ENCODE results near the gene GULP1.
"Not testable (repeated sequence)": the region's sequence is repeated elsewhere in the genome, so short reads cannot be mapped to it uniquely, and the experiment has no call there.

GULP1 gene

GRCh38 chr2:188444106-188444835 is 152.6 kb downstream of the GULP1 start:
- no peak overlapping the region for H3K9ac ChIP-seq (ENCODE audit: low read length)
- no peak overlapping the region for H3K4me3 ChIP-seq (ENCODE audit: low read length)
- H3K9me3 ChIP-seq (ENCODE audit: control insufficient read depth, low read length) = no peaks in the 10 kb centered on the region
- H3K27me3 ChIP-seq (ENCODE audit: control insufficient read depth, insufficient read depth, low read length) = no peaks in the 10 kb centered on the region
- H3K36me3 ChIP-seq (ENCODE audit: control insufficient read depth, insufficient read depth, low read length) = no peaks in the 10 kb centered on the region
- no peaks in the 10 kb centered on the region for H3K4me1 ChIP-seq (ENCODE audit: control insufficient read depth, insufficient read depth, low read length)

DNA sequence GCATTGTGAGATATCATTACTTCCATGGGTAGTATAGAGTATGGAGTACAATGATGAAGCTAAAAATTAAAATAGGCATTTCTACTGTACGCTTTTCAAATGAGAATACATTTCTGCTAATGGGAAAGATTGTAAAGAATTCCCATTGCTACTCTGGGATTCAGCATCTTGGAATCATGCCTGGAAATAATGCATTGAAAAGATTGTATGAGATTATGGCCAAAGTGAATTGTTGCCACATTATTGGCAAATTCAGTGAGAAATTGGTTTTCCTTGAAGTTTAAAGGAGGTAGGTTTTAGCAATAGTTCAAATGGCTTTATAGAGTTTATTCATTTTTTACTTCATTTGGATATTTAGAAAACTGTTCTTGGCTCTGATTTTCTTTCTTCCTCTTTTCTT is 157.9 kb downstream of the GULP1 start:
- Histone ChIP-seq H3K4me3 (ENCODE audit: low read length) (no peak overlapping the region), H3K9me3 (ENCODE audit: control insufficient read depth, low read length) (no peaks in the 10 kb centered on the region), H3K27me3 (ENCODE audit: control insufficient read depth, insufficient read depth, low read length) (no peaks in the 10 kb centered on the region), H3K36me3 (ENCODE audit: control insufficient read depth, insufficient read depth, low read length) (no peaks in the 10 kb centered on the region), H3K4me1 (ENCODE audit: control insufficient read depth, insufficient read depth, low read length) (no peaks in the 10 kb centered on the region), H3K9ac (ENCODE audit: low read length) (no peak overlapping the region)

DNA sequence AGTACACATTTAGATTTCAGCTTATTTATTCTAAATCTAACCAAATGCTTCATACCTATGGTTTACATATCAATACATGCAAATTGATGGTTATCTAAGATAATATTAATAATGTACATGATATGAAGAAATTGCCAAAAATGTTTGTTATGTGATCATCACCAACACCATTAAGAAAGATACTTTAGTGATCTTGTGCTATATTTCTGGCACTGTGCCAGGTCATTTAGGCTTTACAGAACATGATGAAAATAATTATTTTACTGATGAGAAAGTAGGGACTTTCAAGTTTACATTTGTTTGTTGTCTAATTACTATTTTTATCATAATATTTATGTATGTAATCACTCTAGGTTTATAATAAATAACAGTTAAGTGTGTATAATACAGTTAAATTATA is 158.3 kb downstream of the GULP1 start:
- Histone ChIP-seq H3K36me3 (ENCODE audit: control insufficient read depth, insufficient read depth, low read length) (no peaks in the 10 kb centered on the region), H3K9me3 (ENCODE audit: control insufficient read depth, low read length) (no peaks in the 10 kb centered on the region), H3K4me3 (ENCODE audit: low read length) (no peak overlapping the region), H3K9ac (ENCODE audit: low read length) (no peak overlapping the region), H3K4me1 (ENCODE audit: control insufficient read depth, insufficient read depth, low read length) (no peaks in the 10 kb centered on the region), H3K27me3 (ENCODE audit: control insufficient read depth, insufficient read depth, low read length) (no peaks in the 10 kb centered on the region)

GRCh38 chr2:188450732-188451483 is 159.2 kb downstream of the GULP1 start:
- Histone ChIP-seq H3K36me3 (ENCODE audit: control insufficient read depth, insufficient read depth, low read length) (no peaks in the 10 kb centered on the region), H3K4me3 (ENCODE audit: low read length) (no peak overlapping the region), H3K27me3 (ENCODE audit: control insufficient read depth, insufficient read depth, low read length) (no peaks in the 10 kb centered on the region), H3K9ac (ENCODE audit: low read length) (no peak overlapping the region), H3K4me1 (ENCODE audit: control insufficient read depth, insufficient read depth, low read length) (no peaks in the 10 kb centered on the region), H3K9me3 (ENCODE audit: control insufficient read depth, low read length) (no peaks in the 10 kb centered on the region)

GRCh38 chr2:188452084-188452483 is 160.4 kb downstream of the GULP1 start:
- H3K27me3 ChIP-seq (ENCODE audit: control insufficient read depth, insufficient read depth, low read length) = no peaks in the 10 kb centered on the region
- no peaks in the 10 kb centered on the region for H3K36me3 ChIP-seq (ENCODE audit: control insufficient read depth, insufficient read depth, low read length)
- no peaks in the 10 kb centered on the region for H3K4me1 ChIP-seq (ENCODE audit: control insufficient read depth, insufficient read depth, low read length)

GRCh38 chr2:188456114-188456909 is 164.6 kb downstream of the GULP1 start:
- no peak overlapping the region for H3K4me3 ChIP-seq (ENCODE audit: low read length)
- no peaks in the 10 kb centered on the region for H3K27me3 ChIP-seq (ENCODE audit: control insufficient read depth, insufficient read depth, low read length)
- H3K36me3 ChIP-seq (ENCODE audit: control insufficient read depth, insufficient read depth, low read length) = no peaks in the 10 kb centered on the region
- H3K9me3 ChIP-seq (ENCODE audit: control insufficient read depth, low read length) = no peaks in the 10 kb centered on the region
- no peak overlapping the region for H3K9ac ChIP-seq (ENCODE audit: low read length)
- H3K4me1 ChIP-seq (ENCODE audit: control insufficient read depth, insufficient read depth, low read length) = no peaks in the 10 kb centered on the region

More at GRCh38 chr2:188452084-188452483, 160.4 kb downstream of the GULP1 start:
- H3K9ac ChIP-seq (ENCODE audit: low read length) = no peak overlapping the region
- H3K4me3 ChIP-seq (ENCODE audit: low read length) = no peak overlapping the region
- H3K9me3 ChIP-seq (ENCODE audit: control insufficient read depth, low read length) = no peaks in the 10 kb centered on the region

DNA sequence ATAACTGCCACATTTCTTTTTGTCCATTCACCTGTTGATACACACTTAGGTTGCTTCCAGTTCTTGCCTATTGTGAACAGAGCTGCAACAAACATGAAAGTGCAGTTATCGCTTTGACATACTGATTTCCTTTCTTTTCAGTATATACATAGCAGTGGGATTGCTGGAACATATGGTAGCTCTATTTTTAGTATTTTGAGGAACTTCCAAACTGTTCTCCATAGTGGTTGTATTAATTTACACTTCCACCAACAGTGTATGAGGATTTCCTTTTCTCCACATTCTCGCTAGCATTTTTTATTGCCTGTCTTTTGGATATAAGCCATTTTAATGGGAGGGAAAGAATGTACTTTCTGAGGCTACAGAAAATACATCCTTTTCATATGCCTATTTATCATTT is 167.4 kb downstream of the GULP1 start:
- Histone ChIP-seq H3K27me3 (ENCODE audit: control insufficient read depth, insufficient read depth, low read length) (no peaks in the 10 kb centered on the region), H3K36me3 (ENCODE audit: control insufficient read depth, insufficient read depth, low read length) (no peaks in the 10 kb centered on the region), H3K4me3 (ENCODE audit: low read length) (no peak overlapping the region), H3K9me3 (ENCODE audit: control insufficient read depth, low read length) (no peaks in the 10 kb centered on the region), H3K9ac (ENCODE audit: low read length) (no peak overlapping the region), H3K4me1 (ENCODE audit: control insufficient read depth, insufficient read depth, low read length) (no peaks in the 10 kb centered on the region)

DNA sequence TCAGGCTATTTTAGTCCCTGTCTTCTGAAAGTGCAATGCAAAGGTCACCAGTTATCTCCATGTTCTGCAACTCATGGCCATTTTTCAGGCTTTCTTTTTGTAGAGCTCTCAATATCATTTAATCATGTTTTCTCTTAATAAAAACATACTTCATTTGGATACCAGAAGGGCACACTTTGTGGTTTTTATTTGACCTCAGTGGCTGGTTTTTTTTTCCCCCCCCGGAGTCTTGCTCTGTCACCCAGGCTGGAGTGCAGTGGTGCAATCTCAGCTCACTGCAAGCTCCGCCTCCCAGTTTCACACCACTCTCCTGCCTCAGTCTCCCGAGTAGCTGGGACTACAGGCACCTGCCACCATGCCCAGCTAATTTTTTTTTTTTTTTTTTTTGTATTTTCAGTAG is 174.4 kb downstream of the GULP1 start:
- H3K4me3 ChIP-seq (ENCODE audit: low read length); H3K9ac ChIP-seq (ENCODE audit: low read length); H3K9me3 ChIP-seq (ENCODE audit: control insufficient read depth, low read length); H3K27me3 ChIP-seq (ENCODE audit: control insufficient read depth, insufficient read depth, low read length); H3K4me1 ChIP-seq (ENCODE audit: control insufficient read depth, insufficient read depth, low read length); H3K36me3 ChIP-seq (ENCODE audit: control insufficient read depth, insufficient read depth, low read length): not testable (repeated sequence)

GRCh38 chr2:188466761-188467160 is 175.1 kb downstream of the GULP1 start:
- H3K36me3 ChIP-seq (ENCODE audit: control insufficient read depth, insufficient read depth, low read length) = no peaks in the 10 kb centered on the region
- H3K4me1 ChIP-seq (ENCODE audit: control insufficient read depth, insufficient read depth, low read length) = peaks cover 5% of the 10 kb centered on the region
- H3K9me3 ChIP-seq (ENCODE audit: control insufficient read depth, low read length) = no peaks in the 10 kb centered on the region
- no peak overlapping the region for H3K9ac ChIP-seq (ENCODE audit: low read length)
- H3K4me3 ChIP-seq (ENCODE audit: low read length) = no peak overlapping the region
- no peaks in the 10 kb centered on the region for H3K27me3 ChIP-seq (ENCODE audit: control insufficient read depth, insufficient read depth, low read length)

DNA sequence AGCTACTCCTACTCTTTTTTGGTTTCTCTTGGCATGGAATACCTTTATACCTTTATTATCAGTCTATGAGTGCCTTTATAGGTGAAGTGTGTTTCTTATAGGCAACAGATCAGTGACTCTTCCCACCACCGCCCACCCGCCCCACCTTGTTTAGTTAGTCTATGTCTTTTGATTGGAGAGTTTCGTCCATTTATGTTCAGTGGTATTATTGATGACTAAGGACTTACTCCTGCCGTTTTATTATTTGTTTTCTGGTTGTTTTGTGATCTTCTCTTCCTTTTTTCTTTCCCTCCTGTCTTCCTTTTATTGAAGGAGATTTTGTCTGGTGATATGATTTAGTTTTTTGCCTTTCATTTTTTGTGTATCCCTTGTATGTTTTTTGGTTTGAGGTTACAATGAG is 179.5 kb downstream of the GULP1 start:
- Histone ChIP-seq H3K4me1 (ENCODE audit: control insufficient read depth, insufficient read depth, low read length) (peaks cover 5% of the 10 kb centered on the region), H3K9ac (ENCODE audit: low read length) (no peak overlapping the region), H3K36me3 (ENCODE audit: control insufficient read depth, insufficient read depth, low read length) (no peaks in the 10 kb centered on the region), H3K27me3 (ENCODE audit: control insufficient read depth, insufficient read depth, low read length) (no peaks in the 10 kb centered on the region), H3K9me3 (ENCODE audit: control insufficient read depth, low read length) (no peaks in the 10 kb centered on the region), H3K4me3 (ENCODE audit: low read length) (no peak overlapping the region)

- H3K9me3 ChIP-seq (ENCODE audit: control insufficient read depth, low read length) = no peaks in the 10 kb centered on the region
- no peaks in the 10 kb centered on the region for H3K27me3 ChIP-seq (ENCODE audit: control insufficient read depth, insufficient read depth, low read length)
- H3K9ac ChIP-seq (ENCODE audit: low read length) = no peak overlapping the region
- no peak overlapping the region for H3K4me3 ChIP-seq (ENCODE audit: low read length)
- no peaks in the 10 kb centered on the region for H3K36me3 ChIP-seq (ENCODE audit: control insufficient read depth, insufficient read depth, low read length)
- H3K4me1 ChIP-seq (ENCODE audit: control insufficient read depth, insufficient read depth, low read length) = no peaks in the 10 kb centered on the region
These were observed 181.6 kb downstream of the GULP1 start for GRCh38 chr2:188473306-188473705.

- Histone ChIP-seq H3K36me3 (ENCODE audit: control insufficient read depth, insufficient read depth, low read length) (no peaks in the 10 kb centered on the region), H3K9ac (ENCODE audit: low read length) (no peak overlapping the region), H3K4me3 (ENCODE audit: low read length) (no peak overlapping the region), H3K9me3 (ENCODE audit: control insufficient read depth, low read length) (no peaks in the 10 kb centered on the region), H3K27me3 (ENCODE audit: control insufficient read depth, insufficient read depth, low read length) (no peaks in the 10 kb centered on the region), H3K4me1 (ENCODE audit: control insufficient read depth, insufficient read depth, low read length) (no peaks in the 10 kb centered on the region)
These were observed 182.6 kb downstream of the GULP1 start for GRCh38 chr2:188474316-188474715.

All from mucosa of stomach (tissue), 1 donor.